GM13976 (cell line): ENCODE measurements around the gene PHF14.

ENCODE experiments used
- DNase-seq: peaks from one replicate; pipeline ENCODE4 v3.0.0; 2012; ENCODE audit warnings: low spot score
- CTCF ChIP-seq: IDR thresholded peaks from 2 replicates; pipeline ENCODE4 v1.5.1; 2012; ENCODE audit warnings: borderline replicate concordance, mild to moderate bottlenecking; ENCODE audit not compliant: insufficient read depth; ENCODE audit errors: extremely low read depth, missing control alignments, control extremely low read depth
- in situ Hi-C: fragments of 300-500 bp; cut with MboI; formaldehyde crosslinking; loops from one replicate; pipeline ENCODE4 v1.12.0; 2022; ENCODE audit warnings: low sequenced_read_pairs, mixed read lengths, inconsistent platforms; ENCODE audit not compliant: unreplicated experiment

The PHF14 gene

GRCh38 chr7:11170863-11171568 is 197.3 kb downstream of the PHF14 start:
- in situ Hi-C loops, result no loop called here
- DNase-seq, result no peak
- TF ChIP-seq CTCF, result no peak

GRCh38 chr7:11171569-11172192 is 198.0 kb downstream of the PHF14 start:
- in situ Hi-C loops, result no loop called here
- DNase-seq, result no peak
- TF ChIP-seq CTCF, result no peak

DNA sequence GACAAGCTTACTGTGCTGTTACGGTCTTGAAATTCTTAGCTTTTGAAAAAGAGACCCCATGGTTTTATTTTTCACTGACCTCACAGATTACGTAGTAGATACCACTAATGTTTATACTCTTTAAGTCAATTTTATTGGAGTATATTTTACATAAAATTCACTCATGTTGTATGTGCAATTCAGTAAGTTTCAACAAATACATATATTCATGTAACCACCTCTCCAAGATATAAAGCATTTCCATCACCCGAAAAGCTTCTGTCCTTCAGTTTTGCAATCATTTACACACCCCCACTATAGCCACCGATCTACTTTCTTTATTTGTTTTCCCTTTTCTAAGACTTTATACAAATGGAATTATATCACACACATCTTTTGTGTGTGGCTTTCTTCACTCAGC is 199.2 kb downstream of the PHF14 start:
- TF ChIP-seq CTCF, result no peak
- in situ Hi-C loops, result no loop called here
- DNase-seq, result no peak

- in situ Hi-C loops, result no loop called here
- no peak for DNase-seq
- no peak for TF ChIP-seq CTCF
Observed at GRCh38 chr7:11175371-11175770, 201.7 kb downstream of the PHF14 start.

- DNase-seq, result no peak
- TF ChIP-seq CTCF, result no peak
- in situ Hi-C loops, result no loop called here
Observed at GRCh38 chr7:11175887-11176286, 202.2 kb downstream of the PHF14 start.

DNA sequence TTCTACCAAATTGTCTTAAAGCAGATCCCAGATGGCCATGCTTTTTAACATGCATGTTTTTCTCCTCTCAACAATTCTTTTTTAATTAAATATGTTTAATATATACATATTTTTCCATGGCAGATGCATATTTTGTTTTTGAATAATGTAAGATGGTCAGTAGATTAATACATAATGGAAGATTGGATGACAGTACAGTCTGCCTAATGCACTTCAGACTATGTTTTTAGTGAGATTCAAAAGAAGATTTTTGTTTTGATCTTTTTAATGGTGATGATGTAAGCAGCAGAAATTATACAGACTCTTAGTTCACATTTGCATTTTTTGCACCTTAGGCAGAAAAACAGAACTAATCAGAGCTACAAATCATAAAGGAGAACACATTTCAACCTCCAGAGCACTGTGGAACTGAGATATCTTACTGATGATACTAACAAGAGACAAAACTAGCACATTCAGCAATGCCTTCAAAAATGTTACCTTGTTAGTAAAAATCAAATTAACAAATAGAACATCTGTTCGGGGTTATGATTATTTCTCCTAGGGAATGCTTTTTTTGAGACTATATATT is 203.4 kb downstream of the PHF14 start:
- in situ Hi-C loops, result no loop called here
- TF ChIP-seq CTCF, result no peak
- DNase-seq, result no peak
